Esophagus muscularis mucosa (tissue), 4 donors: Measurements from ENCODE around the gene OLFML1.

Source experiments
- CTCF ChIP-seq, 3 experiments: fragments of 200-600 bp in 2 of 3; fragments of 450-650 bp in 1 of 3; sonication (generic) in 2 of 3; IDR thresholded peaks; one replicate each; pipeline ENCODE4 v1.5.1; 2017 to 2019; ENCODE audit warnings: antibody characterized with exemption in 3 of 3, mild to moderate bottlenecking in 2 of 3, moderate library complexity in 1 of 3
- EP300 ChIP-seq: sonication (generic); formaldehyde crosslinking; IDR thresholded peaks from one replicate; pipeline ENCODE4 v1.6.1; 2017; ENCODE audit warnings: antibody characterized with exemption
- POLR2A ChIP-seq: fragments of 450-650 bp; IDR thresholded peaks from one replicate; pipeline ENCODE4 v1.6.1; 2017; ENCODE audit warnings: antibody characterized with exemption, moderate library complexity, mild to moderate bottlenecking, low read depth
- POLR2AphosphoS5 ChIP-seq, 2 donors: sonication (generic); formaldehyde crosslinking; IDR thresholded peaks; one replicate each; pipeline ENCODE4 v1.6.1; 2017; ENCODE audit warnings: antibody characterized with exemption in 2 of 2

- TF ChIP-seq CTCF (IDR thresholded peaks at IDR 0.05) = no peak
- no peak for TF ChIP-seq POLR2A
- TF ChIP-seq POLR2AphosphoS5 (IDR thresholded peaks at IDR 0.05) = no peak
- TF ChIP-seq EP300 = no peak
Observed at GRCh38 chr11:7448201-7448600, 37.1 kb upstream of the OLFML1 start.
